GM18858 (cell line): ENCODE measurements around the gene ITGAV.
A peak's percentile ranks its signal among the peaks of the same experiment; 100 is the strongest.
"Not testable (repeated sequence)": the region's sequence is repeated elsewhere in the genome, so short reads cannot be mapped to it uniquely, and the experiment has no call there.

Experiments
- ATAC-seq: cut with Tn5 transposase; IDR thresholded peaks from one replicate; pipeline ENCODE4 v1.9.1; 2021; ENCODE audit not compliant: unreplicated experiment

The ITGAV gene

GRCh38 chr2:186589612-186590349, at the start of gene ITGAV:
ITGAV (plus strand) TSS chr2:186590056; CDS start chr2:186590339, 283 bp downstream.
- ATAC-seq = peak; percentile 93

GRCh38 chr2:186540941-186541340, 48.9 kb upstream of the ITGAV start:
- ATAC-seq = no peak

DNA sequence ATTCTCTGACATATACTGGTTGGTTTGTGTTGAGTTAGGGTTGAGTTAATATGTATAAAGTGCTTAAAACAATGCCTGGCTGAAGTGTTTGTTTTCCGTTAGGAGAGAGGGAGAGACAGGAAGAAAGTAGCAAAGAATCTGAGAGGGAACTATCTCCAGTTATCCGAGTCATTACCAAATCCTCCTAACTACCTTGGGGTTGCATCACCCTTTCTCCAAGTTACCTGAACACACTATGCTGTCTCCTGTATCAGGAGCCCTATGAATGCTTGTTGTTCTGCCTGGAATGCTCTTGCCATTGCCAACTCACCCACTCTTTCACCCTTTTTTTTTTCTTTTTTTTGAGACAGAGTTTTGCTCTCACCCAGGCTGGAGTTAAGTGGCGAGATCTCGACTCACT, 47.9 kb upstream of the ITGAV start:
- ATAC-seq = no peak

DNA sequence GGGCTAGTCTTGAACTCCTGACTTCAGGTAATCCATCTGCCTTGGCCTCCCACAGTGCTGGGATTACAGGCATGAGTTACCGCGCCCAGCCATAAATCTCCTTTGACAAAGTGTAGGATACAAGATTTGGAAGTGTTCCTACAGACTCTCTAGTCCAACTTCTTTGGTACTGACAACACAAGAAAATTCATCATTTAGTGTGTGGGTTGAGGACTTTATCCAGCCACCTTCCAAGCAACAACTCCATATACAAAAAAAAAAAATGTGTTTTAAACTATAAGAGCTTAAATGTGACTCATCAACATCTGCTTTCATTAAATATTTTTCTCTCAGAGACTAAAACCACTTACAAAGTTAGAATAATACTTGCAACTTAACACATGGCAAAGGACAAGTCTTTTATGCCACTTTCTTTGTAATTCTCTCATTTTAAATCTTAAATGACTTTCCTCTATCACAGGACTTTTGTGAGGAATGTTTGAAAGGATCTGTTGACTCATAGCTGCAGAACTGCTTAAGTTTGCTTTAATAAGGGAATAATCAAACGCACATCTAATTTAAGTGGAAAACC, 46.2 kb upstream of the ITGAV start:
- no peak for ATAC-seq

GRCh38 chr2:186544255-186544675, 45.6 kb upstream of the ITGAV start:
- no peak for ATAC-seq

GRCh38 chr2:186546846-186547245, 43.0 kb upstream of the ITGAV start:
- ATAC-seq = no peak

DNA sequence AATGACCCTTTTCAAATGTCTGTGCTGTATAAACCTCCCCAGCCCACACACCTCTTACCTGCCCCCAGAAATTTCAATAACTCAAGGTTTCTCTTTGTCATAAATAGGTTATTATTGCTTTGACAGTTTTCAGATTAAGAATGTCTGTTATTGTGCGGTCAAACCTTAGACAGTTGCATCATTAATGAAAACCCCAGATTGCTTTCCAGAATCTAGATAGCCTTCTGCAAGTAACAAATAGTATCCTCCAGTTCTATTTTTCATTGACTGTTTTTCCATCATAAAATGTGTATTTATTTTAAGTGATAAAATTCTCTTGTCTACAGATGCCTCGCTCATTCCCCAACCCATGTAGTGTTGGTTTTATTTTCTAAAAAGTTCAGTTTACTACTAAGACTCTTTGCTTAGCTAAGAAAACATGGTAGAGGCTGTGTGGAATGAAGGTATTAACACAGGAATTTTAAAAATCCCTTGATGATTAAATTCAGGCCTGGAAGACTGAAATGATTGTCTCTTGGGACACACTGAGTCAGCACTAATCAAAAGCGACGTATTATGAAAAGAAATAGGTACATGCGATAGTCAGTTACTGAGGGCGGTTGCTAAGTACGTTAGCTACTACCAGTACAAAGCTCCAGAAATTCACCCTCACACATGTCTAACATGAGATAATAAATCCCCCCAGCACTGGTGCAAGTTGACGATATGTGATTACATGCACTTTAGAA, 38.4 kb upstream of the ITGAV start:
- no peak for ATAC-seq

DNA sequence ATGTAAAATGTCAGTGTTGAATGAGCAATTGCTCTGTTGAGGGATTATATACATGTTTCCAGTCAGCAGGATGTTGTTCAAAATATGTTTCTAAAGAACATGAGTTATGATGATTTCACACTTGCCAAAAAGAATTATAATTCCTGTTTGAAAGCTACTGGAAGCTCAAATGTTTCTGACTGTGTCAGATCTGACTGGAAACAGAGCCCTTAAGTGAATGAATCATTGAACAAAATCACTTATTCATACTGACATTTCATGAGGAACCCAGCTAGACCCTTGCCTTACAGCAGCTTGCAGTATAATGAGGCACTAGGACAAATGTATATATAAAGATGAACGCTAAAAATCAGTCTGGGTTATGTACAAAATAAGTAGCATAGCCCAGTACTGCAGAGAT, 35.4 kb upstream of the ITGAV start:
- ATAC-seq = no peak

GRCh38 chr2:186554850-186555671, 34.8 kb upstream of the ITGAV start:
- ATAC-seq = no peak

GRCh38 chr2:186558512-186559276, 31.2 kb upstream of the ITGAV start:
- ATAC-seq = no peak

DNA sequence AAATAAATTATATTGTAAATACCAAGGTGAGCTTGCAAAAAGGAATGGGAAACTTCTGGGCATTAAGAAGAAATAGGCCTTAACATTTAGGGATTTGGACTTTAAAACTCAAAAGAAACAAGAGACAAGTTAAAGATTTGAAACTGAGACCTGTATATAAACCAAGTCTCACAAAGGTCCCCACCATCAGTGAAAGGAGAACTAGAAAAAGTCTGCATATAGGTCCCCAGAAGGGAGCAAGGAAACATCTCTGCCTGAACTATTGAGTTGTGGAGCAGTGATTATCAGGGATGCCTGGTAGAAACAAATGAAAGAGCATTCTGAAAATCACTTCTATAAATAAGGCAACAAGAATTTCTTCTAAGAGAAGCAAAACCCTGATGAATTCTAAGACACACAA, 30.5 kb upstream of the ITGAV start:
- ATAC-seq = peak; percentile 34

DNA sequence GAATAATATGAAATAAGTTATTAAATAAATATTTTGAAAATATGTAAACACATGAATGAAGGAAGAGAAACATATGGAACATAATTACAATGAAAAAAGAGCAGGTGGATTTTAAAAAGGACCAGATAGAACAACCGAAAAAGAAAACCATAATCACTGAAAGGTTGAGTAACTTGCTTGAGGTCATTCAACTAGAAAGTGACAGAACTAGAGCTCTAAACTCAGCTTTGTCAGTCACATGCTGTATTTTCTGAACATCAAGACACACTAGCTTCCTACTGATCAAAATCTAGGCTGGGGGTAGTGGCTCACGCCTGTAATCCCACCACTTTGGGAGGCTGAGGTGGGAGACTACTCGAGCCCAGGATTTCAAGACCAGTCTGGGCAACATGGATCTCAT, 30.0 kb upstream of the ITGAV start:
- peak; percentile 88 for ATAC-seq

DNA sequence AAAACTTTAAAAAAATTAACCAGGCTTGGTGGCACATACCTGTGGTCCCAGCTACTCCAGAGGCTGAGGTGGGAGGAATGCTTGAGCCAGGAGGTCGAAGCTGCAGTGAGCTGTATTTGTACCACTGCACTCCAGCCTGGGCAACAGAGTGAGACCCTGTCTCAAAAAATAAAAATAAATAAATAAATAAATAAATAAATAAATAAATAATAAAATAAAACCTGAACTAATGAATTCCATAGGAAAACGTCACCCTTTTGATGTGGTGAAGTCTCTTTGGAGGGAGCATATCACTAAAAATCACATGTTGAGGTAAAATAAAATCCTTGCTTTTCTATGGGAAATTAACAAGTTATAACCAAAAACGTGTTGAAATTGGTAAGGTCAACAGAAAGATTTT, 29.6 kb upstream of the ITGAV start:
- ATAC-seq = no peak

DNA sequence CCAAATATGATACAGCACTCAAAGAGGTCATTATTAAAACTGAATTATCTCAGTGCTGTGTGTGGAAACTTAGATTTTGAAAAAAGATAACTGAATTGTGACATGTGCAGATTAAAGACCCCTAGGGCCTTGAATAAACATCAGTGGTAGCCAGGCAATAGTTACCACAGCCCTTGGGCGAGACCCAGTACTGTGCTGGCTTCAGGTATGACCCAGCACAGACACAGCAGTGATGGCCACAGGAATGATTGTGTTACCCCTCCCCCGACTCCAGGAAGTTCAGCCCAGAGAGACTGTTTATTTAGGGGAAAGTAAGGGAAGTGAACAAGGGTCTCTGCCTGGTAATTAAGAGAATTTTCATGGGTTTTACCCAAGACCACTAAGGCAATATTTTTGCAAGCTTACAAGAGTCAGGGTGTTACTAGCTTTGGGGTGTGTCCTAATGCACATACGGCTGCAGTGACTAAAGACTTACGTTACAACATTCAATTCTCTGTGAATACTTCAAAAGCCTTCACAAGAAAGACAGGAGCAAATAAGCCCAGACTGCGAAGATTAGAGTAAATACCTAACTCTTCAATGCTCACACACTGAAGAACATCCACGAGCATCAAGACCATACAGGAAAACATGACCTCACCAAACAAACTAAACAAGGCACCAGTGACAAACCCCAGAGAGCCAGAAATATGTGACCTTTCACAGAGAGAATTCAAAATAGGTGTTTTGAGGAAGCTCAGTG, 28.2 kb upstream of the ITGAV start:
- ATAC-seq = no peak

DNA sequence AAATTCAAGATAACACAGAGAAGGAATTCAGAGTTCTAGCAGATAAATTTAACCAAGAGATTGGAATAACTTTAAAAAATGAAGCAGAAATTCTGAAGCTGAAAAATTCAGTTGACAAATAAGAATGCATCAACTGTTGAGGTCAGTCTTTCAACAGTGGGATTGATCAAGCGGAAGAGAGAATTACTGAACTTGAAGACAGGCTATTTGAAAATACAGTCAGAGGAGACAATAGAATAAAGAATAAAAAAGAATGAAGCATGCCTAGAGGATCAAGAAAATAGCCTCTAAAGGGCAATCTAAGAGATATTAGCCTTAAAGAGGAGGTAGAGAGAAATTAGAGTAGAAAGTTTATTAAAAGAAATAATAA, 27.7 kb upstream of the ITGAV start:
- ATAC-seq = no peak

GRCh38 chr2:186568600-186568999, 21.3 kb upstream of the ITGAV start:
- not testable (repeated sequence) for ATAC-seq

- ATAC-seq = not testable (repeated sequence)
These were observed 20.7 kb upstream of the ITGAV start for GRCh38 chr2:186569127-186569526.

DNA sequence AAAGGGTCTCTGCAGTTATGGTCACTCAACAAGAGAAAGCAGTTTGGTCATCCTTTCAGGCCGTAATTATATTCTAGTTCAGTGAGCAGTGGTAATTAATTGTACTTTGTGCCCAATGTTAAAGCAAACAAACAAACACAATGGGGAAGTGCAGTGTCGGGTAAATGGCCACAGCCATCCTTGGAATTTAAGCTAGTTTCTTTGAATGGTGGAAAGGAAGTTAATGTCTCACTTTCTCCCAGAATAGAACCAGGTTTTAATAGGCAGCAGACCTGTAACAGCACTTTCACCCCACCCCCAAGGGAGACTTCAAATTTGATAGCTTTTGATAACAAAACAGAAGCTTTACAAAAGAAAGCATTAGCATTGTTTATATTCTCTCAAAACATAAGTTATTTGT, 20.0 kb upstream of the ITGAV start:
- ATAC-seq = no peak

- ATAC-seq = no peak
These were observed 19.3 kb upstream of the ITGAV start for GRCh38 chr2:186570604-186571003.

DNA sequence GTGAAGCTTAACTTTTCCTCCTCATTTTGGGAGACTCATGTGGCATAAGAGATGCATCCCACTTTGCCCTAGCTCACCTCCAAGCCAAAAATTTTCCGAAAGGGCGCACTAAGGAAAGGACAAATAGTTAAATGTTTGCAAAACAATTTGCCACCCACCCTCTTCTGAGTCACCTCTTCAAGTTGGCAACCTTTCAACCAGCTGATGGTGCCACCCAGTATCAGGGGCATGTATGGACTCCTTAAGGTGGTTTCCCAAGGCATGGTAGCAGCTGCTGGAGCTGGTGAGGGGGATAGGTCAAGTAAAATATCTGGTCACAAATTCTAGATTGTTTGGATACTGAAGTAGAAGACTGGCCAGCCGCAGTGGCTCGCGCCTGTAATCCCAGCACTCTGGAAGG, 17.2 kb upstream of the ITGAV start:
- no peak for ATAC-seq
